Left colon (tissue), 2 donors: ENCODE measurements around the gene CCT8L2. TPM values are rescaled to one million over a fixed set of nuclear protein-coding genes. Genes with fewer than 3 reads are reported as not detected.
"Not testable (repeated sequence)": the region's sequence is repeated elsewhere in the genome, so short reads cannot be mapped to it uniquely, and the experiment has no call there.

Experiments used
- ATAC-seq: fragments of 200-7000 bp; cut with Tn5 transposase; one replicate; pipeline ENCODE4 v1.9.1; 2020; ENCODE audit warnings: mild to moderate bottlenecking, moderate library complexity
- DNase-seq, 2 donors: peaks; one replicate each; pipeline ENCODE4 v3.0.0-alpha.2; 2020
- intact Hi-C, 2 donors: fragments of 100-400 bp; cut with DNase I in 1 of 2; cut with micrococcal nuclease in 1 of 2; formaldehyde crosslinking; loops; one replicate each; pipeline versions ENCODE4 v1.11.2 to v1.14.0; 2022; cut with DNase I, micrococcal nuclease
- total RNA-seq, 2 donors: library from RNA; stranded (reverse); fragmentation: NEBNext Ultra II Directional; extraction: Animal tissue kit (Norgen Biotek cat#: 25700); gene quantifications; one replicate each; pipeline ENCODE4 v1.2.1, GENCODE V29; 2021
- donor health status: DM: no; HTN: no; CAD: no.
- donor health status: DM: yes; HTN: yes; CAD: no.

Gene CCT8L2
- total RNA-seq, 2 donors from 2014 or later, result not detected

- DNase-seq (no peak), ATAC-seq (no peak)
- intact Hi-C loops, result no loop called here
Measured at GRCh38 chr22:16563555-16564520, 28.8 kb downstream of the CCT8L2 start.

GRCh38 chr22:16562711-16563554 lies 29.7 kb downstream of the CCT8L2 start:
- DNase-seq, result no peak
- no peak for ATAC-seq
- intact Hi-C loops, result no loop called here

GRCh38 chr22:16561093-16561658 lies 31.4 kb downstream of the CCT8L2 start:
- ATAC-seq, DNase-seq, intact Hi-C loops: not testable (repeated sequence)

GRCh38 chr22:16560651-16561050 lies 32.0 kb downstream of the CCT8L2 start:
- DNase-seq, intact Hi-C loops, ATAC-seq: not testable (repeated sequence)

- intact Hi-C loops, DNase-seq, ATAC-seq: not testable (repeated sequence)
Measured at GRCh38 chr22:16559996-16560395, 32.6 kb downstream of the CCT8L2 start.

- intact Hi-C loops, result no loop called here
- ATAC-seq (no peak), DNase-seq (no peak)
Measured at GRCh38 chr22:16559056-16559955, 33.3 kb downstream of the CCT8L2 start.

- DNase-seq, intact Hi-C loops, ATAC-seq: not testable (repeated sequence)
Measured at GRCh38 chr22:16558376-16558945, 34.1 kb downstream of the CCT8L2 start.

GRCh38 chr22:16557511-16557910 lies 35.1 kb downstream of the CCT8L2 start:
- ATAC-seq, intact Hi-C loops, DNase-seq: not testable (repeated sequence)

- DNase-seq, ATAC-seq, intact Hi-C loops: not testable (repeated sequence)
Measured at GRCh38 chr22:16555077-16555994, 37.3 kb downstream of the CCT8L2 start.

- intact Hi-C loops, DNase-seq, ATAC-seq: not testable (repeated sequence)
Measured at GRCh38 chr22:16543310-16543709, 49.3 kb downstream of the CCT8L2 start.

Other genes with a start within 250 kb of the CCT8L2 start
- not detected for gene XKR3, start 232.6 kb upstream of the CCT8L2 start, total RNA-seq